Tibial nerve (tissue), 3 donors: ENCODE data around the gene LCNL1.

Experiments used
- POLR2A ChIP-seq, 2 donors: fragments of 450-650 bp; IDR thresholded peaks; one replicate each; pipeline ENCODE4 v1.6.1; 2017; ENCODE audit warnings: antibody characterized with exemption in 2 of 2, mild to moderate bottlenecking in 2 of 2, moderate library complexity in 2 of 2
- TF ChIP-seq, protein P1 (sequence below), 5 experiments: fragments of 200-600 bp in 3 of 5; fragments of 450-650 bp in 2 of 5; sonication (generic) in 3 of 5; IDR thresholded peaks; one replicate each; pipeline ENCODE4 v1.5.1; 2016 to 2019; ENCODE audit warnings: antibody characterized with exemption in 5 of 5, mild to moderate bottlenecking in 3 of 5, moderate library complexity in 2 of 5

DNA sequence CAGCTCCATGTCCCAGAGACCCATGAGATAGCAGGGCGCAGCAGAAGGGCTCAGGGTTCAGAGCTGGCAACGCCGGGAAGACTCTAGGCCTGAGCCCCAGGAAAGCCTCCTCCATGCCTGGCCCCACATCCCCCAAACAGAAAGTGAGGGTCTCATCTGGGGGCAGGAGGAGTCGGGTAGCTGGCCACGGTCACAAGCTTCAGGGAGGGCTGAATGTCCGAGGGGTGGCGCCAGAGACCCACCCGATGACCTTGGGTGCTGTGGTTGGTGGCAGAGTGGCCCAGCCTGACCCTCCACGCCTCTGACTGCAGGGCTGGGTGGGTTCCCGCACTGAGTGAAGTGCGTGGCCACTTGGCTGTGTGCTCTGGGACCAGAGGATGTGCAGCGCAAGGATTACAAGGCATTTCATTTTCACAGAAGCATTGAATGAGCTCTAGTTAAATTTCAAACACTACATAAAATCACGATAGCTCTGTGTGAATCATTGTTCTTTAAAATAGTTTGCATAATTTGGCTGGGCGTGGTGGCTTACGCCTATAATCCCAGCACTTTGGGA, 34.8 kb upstream of the LCNL1 start:
- TF ChIP-seq, protein P1, sequence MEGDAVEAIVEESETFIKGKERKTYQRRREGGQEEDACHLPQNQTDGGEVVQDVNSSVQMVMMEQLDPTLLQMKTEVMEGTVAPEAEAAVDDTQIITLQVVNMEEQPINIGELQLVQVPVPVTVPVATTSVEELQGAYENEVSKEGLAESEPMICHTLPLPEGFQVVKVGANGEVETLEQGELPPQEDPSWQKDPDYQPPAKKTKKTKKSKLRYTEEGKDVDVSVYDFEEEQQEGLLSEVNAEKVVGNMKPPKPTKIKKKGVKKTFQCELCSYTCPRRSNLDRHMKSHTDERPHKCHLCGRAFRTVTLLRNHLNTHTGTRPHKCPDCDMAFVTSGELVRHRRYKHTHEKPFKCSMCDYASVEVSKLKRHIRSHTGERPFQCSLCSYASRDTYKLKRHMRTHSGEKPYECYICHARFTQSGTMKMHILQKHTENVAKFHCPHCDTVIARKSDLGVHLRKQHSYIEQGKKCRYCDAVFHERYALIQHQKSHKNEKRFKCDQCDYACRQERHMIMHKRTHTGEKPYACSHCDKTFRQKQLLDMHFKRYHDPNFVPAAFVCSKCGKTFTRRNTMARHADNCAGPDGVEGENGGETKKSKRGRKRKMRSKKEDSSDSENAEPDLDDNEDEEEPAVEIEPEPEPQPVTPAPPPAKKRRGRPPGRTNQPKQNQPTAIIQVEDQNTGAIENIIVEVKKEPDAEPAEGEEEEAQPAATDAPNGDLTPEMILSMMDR (IDR thresholded peaks at IDR 0.05) = peak; percentile 41 to 80 (median 58)
- no peak for TF ChIP-seq POLR2A (IDR thresholded peaks at IDR 0.05)
